B cell (primary cell): Measurements from ENCODE around the gene RASGEF1C.

ENCODE experiments used
- CTCF ChIP-seq: fragments of 200-600 bp; IDR thresholded peaks from one replicate; pipeline ENCODE4 v1.8.0; 2022; ENCODE audit warnings: antibody characterized with exemption, mild to moderate bottlenecking
- EZH2 ChIP-seq: IDR thresholded peaks from 2 replicates; pipeline ENCODE4 v1.6.1; 2012; ENCODE audit warnings: borderline replicate concordance, low read depth, mild to moderate bottlenecking, moderate library complexity, low read length; ENCODE audit not compliant: insufficient read depth, poor library complexity, severe bottlenecking

- no peak for TF ChIP-seq CTCF
- TF ChIP-seq EZH2 = no peak
Measured at GRCh38 chr5:180180846-180181245, 28.2 kb downstream of the RASGEF1C start.
